ENCODE results near the gene RNASE2. TPM values are rescaled to one million over a fixed set of nuclear protein-coding genes. Genes with fewer than 3 reads are reported as not detected.
"Not testable (repeated sequence)": the region's sequence is repeated elsewhere in the genome, so short reads cannot be mapped to it uniquely, and the experiment has no call there.

RNASE2 gene
- total and polyA plus RNA-seq, 4 donors = 0.59 to 27.0 (median 4.3) TPM

DNA sequence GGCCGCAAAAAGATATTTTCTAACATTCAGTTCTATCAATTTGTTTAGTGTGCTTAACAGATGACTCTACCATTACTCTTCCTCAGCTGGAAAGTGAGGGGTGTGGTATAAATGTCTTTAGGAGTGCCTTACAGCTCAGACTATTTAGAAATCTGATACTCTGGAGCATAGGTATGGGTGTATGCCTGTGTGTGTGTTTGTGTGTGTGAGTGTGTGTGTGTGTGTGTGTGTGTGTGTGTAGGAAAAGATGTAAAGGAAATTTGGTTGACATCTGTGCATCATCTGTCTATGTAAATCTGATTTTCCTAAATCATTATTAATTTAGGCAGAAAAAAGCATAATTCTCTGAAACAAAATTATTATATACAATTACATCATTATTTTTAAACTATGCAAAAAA, 48.1 kb upstream of the RNASE2 start:
- H3K27ac ChIP-seq (ENCODE audit: low read depth in 1 of 2, low read length in 2 of 2) = no peak overlapping the region
- 90% methylated on average over 1 of the region's 1 CpG for WGBS
- H3K27me3 ChIP-seq (ENCODE audit: control insufficient read depth in 4 of 4, insufficient read depth in 4 of 4, low read length in 3 of 4) = no peaks in the 10 kb centered on the region
- H3K4me1 ChIP-seq (ENCODE audit: control insufficient read depth in 4 of 4, insufficient read depth in 4 of 4, low read length in 3 of 4) = no peaks in the 10 kb centered on the region
- no peak overlapping the region for H3K9ac ChIP-seq (ENCODE audit: low read depth in 1 of 2, low read length in 2 of 2)
- H3K4me3 ChIP-seq (ENCODE audit: low read depth in 1 of 3, low read length in 3 of 3) = no peak overlapping the region
- H3K36me3 ChIP-seq (ENCODE audit: control insufficient read depth in 4 of 4, insufficient read depth in 3 of 4, low read depth in 1 of 4, low read length in 3 of 4) = no peaks in the 10 kb centered on the region
- no peak for DNase-seq (ENCODE audit: low spot score)
- TF ChIP-seq GABPA (IDR thresholded peaks at IDR 0.05 in 1 of 2, conservative IDR thresholded peaks at IDR 0.05 in 1 of 2) (no peak), RAD21 (IDR thresholded peaks at IDR 0.05) (no peak), HNF4A (conservative IDR thresholded peaks at IDR 0.05) (no peak), RXRA (IDR thresholded peaks at IDR 0.05) (no peak), EGR1 (IDR thresholded peaks at IDR 0.05; ENCODE audit: low read depth in 2 of 2) (no peak)
- TF ChIP-seq, protein P1, sequence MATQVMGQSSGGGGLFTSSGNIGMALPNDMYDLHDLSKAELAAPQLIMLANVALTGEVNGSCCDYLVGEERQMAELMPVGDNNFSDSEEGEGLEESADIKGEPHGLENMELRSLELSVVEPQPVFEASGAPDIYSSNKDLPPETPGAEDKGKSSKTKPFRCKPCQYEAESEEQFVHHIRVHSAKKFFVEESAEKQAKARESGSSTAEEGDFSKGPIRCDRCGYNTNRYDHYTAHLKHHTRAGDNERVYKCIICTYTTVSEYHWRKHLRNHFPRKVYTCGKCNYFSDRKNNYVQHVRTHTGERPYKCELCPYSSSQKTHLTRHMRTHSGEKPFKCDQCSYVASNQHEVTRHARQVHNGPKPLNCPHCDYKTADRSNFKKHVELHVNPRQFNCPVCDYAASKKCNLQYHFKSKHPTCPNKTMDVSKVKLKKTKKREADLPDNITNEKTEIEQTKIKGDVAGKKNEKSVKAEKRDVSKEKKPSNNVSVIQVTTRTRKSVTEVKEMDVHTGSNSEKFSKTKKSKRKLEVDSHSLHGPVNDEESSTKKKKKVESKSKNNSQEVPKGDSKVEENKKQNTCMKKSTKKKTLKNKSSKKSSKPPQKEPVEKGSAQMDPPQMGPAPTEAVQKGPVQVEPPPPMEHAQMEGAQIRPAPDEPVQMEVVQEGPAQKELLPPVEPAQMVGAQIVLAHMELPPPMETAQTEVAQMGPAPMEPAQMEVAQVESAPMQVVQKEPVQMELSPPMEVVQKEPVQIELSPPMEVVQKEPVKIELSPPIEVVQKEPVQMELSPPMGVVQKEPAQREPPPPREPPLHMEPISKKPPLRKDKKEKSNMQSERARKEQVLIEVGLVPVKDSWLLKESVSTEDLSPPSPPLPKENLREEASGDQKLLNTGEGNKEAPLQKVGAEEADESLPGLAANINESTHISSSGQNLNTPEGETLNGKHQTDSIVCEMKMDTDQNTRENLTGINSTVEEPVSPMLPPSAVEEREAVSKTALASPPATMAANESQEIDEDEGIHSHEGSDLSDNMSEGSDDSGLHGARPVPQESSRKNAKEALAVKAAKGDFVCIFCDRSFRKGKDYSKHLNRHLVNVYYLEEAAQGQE (IDR thresholded peaks at IDR 0.05) = no peak
- TF ChIP-seq, protein P2, sequence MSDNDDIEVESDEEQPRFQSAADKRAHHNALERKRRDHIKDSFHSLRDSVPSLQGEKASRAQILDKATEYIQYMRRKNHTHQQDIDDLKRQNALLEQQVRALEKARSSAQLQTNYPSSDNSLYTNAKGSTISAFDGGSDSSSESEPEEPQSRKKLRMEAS (IDR thresholded peaks at IDR 0.05) = no peak
- TF ChIP-seq, protein P3, sequence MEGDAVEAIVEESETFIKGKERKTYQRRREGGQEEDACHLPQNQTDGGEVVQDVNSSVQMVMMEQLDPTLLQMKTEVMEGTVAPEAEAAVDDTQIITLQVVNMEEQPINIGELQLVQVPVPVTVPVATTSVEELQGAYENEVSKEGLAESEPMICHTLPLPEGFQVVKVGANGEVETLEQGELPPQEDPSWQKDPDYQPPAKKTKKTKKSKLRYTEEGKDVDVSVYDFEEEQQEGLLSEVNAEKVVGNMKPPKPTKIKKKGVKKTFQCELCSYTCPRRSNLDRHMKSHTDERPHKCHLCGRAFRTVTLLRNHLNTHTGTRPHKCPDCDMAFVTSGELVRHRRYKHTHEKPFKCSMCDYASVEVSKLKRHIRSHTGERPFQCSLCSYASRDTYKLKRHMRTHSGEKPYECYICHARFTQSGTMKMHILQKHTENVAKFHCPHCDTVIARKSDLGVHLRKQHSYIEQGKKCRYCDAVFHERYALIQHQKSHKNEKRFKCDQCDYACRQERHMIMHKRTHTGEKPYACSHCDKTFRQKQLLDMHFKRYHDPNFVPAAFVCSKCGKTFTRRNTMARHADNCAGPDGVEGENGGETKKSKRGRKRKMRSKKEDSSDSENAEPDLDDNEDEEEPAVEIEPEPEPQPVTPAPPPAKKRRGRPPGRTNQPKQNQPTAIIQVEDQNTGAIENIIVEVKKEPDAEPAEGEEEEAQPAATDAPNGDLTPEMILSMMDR (IDR thresholded peaks at IDR 0.05; ENCODE audit: low read depth, low read length, missing input control) = no peak
- peaks cover 0 to 7% (median 0%) of the 10 kb centered on the region in 4 donors for H3K9me3 ChIP-seq (ENCODE audit: control insufficient read depth in 4 of 4, low read length in 3 of 4)

DNA sequence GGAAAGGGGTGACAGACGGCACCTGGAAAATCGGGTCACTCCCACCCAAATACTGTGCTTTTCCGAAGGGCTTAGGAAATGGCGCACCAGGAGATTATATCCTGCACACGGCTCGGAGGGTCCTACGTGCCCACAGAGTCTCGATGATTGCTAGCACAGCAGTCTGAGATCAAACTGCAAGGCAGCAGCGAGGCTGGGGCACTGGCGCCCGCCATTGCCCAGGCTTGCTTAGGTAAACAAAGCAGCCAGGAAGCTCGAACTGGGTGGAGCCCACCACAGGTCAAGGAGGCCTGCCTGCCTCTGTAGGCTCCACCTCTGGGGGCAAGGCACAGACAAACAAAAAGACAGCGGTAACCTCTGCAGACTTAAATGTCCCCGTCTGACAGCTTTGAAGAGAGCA, 44.5 kb upstream of the RNASE2 start:
- not testable (repeated sequence) for H3K9ac ChIP-seq (ENCODE audit: low read depth in 1 of 2, low read length in 2 of 2); DNase-seq (ENCODE audit: low spot score); H3K4me3 ChIP-seq (ENCODE audit: low read depth in 1 of 3, low read length in 3 of 3); H3K9me3 ChIP-seq (ENCODE audit: control insufficient read depth in 4 of 4, low read length in 3 of 4); H3K4me1 ChIP-seq (ENCODE audit: control insufficient read depth in 4 of 4, insufficient read depth in 4 of 4, low read length in 3 of 4); H3K27me3 ChIP-seq (ENCODE audit: control insufficient read depth in 4 of 4, insufficient read depth in 4 of 4, low read length in 3 of 4); H3K36me3 ChIP-seq (ENCODE audit: control insufficient read depth in 4 of 4, insufficient read depth in 3 of 4, low read depth in 1 of 4, low read length in 3 of 4); H3K27ac ChIP-seq (ENCODE audit: low read depth in 1 of 2, low read length in 2 of 2)
- 74% methylated on average over 14 of the region's 14 CpGs for WGBS

DNA sequence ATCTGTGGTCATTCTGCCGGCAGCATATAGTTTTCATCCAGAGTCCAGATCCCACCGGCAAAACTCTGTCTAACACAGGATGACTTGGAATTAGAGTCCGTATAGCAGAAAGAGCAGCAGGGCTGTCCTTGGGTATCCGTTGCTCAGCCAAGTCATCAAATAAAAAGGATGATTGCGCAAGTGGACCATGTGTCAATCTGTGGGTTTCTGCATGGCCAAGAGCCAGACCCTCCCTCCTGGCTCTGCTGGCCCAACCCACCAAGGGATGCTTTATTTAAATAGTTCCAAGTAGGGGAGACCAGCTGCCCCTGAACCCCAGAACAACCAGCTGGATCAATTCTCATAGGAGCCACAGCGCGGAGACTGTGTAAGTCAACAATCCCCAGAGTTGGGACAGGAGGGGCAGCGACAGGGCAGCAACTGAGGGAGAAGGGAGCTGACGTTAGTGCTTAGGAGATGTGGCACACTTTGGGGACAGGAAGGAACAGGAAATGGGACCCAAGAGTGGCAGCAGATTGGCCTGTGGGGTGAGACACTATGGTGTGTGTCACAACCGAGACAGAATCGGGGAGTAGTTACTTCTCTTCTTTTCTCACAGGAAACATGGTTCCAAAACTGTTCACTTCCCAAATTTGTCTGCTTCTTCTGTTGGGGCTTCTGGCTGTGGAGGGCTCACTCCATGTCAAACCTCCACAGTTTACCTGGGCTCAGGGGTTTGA, 36.1 kb upstream of the RNASE2 start:
- not testable (repeated sequence) for H3K27me3 ChIP-seq (ENCODE audit: control insufficient read depth in 4 of 4, insufficient read depth in 4 of 4, low read length in 3 of 4); H3K9ac ChIP-seq (ENCODE audit: low read depth in 1 of 2, low read length in 2 of 2); H3K4me3 ChIP-seq (ENCODE audit: low read depth in 1 of 3, low read length in 3 of 3); H3K36me3 ChIP-seq (ENCODE audit: control insufficient read depth in 4 of 4, insufficient read depth in 3 of 4, low read depth in 1 of 4, low read length in 3 of 4); H3K9me3 ChIP-seq (ENCODE audit: control insufficient read depth in 4 of 4, low read length in 3 of 4); H3K4me1 ChIP-seq (ENCODE audit: control insufficient read depth in 4 of 4, insufficient read depth in 4 of 4, low read length in 3 of 4); H3K27ac ChIP-seq (ENCODE audit: low read depth in 1 of 2, low read length in 2 of 2); DNase-seq (ENCODE audit: low spot score)
- WGBS = 52% methylated on average over 11 of the region's 11 CpGs

DNA sequence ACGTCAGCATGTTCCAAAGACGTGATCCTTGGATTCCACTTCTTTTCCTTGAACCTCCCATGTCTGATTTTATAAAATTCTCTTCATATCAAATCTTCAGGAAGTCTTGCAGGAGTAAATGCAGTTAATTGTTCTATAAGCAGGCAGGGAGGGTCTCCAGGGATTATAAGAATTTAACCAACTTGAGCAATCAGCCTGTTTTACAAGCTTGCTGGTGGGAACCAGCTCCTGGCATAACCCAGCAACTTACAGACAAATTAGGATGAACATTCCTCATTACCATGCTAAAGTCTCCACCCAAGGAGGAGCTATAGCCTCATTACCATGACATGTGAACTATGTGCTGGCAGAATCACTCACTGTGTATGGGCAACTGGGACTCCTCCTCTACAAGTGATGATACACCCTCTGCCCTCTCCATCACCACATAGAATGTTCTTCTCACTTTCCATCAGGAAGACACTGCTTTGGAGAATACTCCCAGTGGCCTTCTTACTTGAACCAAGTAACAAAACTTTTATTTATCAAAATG, 31.5 kb upstream of the RNASE2 start:
- DNase-seq (ENCODE audit: low spot score); H3K9ac ChIP-seq (ENCODE audit: low read depth in 1 of 2, low read length in 2 of 2); H3K4me3 ChIP-seq (ENCODE audit: low read depth in 1 of 3, low read length in 3 of 3); H3K4me1 ChIP-seq (ENCODE audit: control insufficient read depth in 4 of 4, insufficient read depth in 4 of 4, low read length in 3 of 4); H3K27me3 ChIP-seq (ENCODE audit: control insufficient read depth in 4 of 4, insufficient read depth in 4 of 4, low read length in 3 of 4); H3K36me3 ChIP-seq (ENCODE audit: control insufficient read depth in 4 of 4, insufficient read depth in 3 of 4, low read depth in 1 of 4, low read length in 3 of 4); H3K9me3 ChIP-seq (ENCODE audit: control insufficient read depth in 4 of 4, low read length in 3 of 4); H3K27ac ChIP-seq (ENCODE audit: low read depth in 1 of 2, low read length in 2 of 2): not testable (repeated sequence)
- WGBS = 24% methylated on average over 2 of the region's 2 CpGs

Data from liver (tissue), 9 donors.